ENCODE measurements around the gene HIPK1.

DNA sequence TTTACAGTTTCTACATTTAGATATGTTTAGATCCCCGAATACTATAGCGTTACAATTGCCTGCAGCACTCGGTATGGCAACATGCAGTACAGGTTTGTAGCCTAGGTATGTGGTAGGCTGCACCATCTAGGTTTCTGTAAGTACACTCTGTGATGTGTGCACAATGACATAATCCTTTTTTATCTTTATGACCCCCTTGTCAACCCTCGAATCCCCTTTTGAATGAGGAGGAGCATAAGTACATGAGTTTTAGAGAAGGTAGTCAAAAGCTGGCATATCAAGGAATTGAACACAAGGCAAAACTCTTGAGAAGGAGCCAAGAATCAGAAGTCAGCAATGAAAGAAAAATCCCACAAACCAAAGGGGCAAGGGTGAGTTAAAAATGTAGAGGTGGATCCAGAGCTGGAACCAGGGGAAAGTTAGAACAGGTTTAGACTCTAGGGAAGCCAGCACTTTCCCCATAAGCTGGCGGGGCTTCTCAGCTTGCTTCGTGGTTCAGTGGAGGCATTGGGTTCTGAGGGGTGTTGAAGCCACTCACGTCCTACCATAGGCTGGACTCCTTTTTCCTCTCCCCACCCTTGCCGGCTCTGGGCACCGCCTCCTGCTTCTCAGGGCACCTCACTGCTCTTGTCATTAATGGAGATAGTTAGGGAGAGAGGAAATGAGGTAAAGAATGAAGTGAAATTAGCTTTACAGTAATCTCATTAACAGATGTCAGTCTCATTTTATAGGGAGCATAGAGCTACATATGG, 81.5 kb downstream of the HIPK1 start:
- TF ChIP-seq, protein P1, sequence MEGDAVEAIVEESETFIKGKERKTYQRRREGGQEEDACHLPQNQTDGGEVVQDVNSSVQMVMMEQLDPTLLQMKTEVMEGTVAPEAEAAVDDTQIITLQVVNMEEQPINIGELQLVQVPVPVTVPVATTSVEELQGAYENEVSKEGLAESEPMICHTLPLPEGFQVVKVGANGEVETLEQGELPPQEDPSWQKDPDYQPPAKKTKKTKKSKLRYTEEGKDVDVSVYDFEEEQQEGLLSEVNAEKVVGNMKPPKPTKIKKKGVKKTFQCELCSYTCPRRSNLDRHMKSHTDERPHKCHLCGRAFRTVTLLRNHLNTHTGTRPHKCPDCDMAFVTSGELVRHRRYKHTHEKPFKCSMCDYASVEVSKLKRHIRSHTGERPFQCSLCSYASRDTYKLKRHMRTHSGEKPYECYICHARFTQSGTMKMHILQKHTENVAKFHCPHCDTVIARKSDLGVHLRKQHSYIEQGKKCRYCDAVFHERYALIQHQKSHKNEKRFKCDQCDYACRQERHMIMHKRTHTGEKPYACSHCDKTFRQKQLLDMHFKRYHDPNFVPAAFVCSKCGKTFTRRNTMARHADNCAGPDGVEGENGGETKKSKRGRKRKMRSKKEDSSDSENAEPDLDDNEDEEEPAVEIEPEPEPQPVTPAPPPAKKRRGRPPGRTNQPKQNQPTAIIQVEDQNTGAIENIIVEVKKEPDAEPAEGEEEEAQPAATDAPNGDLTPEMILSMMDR (IDR thresholded peaks at IDR 0.05) = no peak
- no peak for TF ChIP-seq POLR2AphosphoS5 (IDR thresholded peaks at IDR 0.05)
- TF ChIP-seq POLR2A (IDR thresholded peaks at IDR 0.05) = no peak

Data from transverse colon (tissue), 4 donors.